ENCODE measurements around the gene PACSIN2. TPM values are rescaled to one million over a fixed set of nuclear protein-coding genes. Genes with fewer than 3 reads are reported as not detected.
"Not testable (repeated sequence)": the region's sequence is repeated elsewhere in the genome, so short reads cannot be mapped to it uniquely, and the experiment has no call there.

The PACSIN2 gene
- total RNA-seq, 2 donors from 2014 or later: 71.8 to 85.6 TPM

- intact Hi-C loops (cut with DNase I): no loop called here
- DNase-seq (ENCODE audit: low spot score): no peak
Measured at GRCh38 chr22:43013355-43014315, 1.3 kb downstream of the PACSIN2 start.

GRCh38 chr22:43012390-43012789, 2.6 kb downstream of the PACSIN2 start:
- intact Hi-C loops (cut with DNase I): no loop called here
- DNase-seq (ENCODE audit: low spot score): no peak

GRCh38 chr22:43011079-43011478, 3.9 kb downstream of the PACSIN2 start:
- DNase-seq (ENCODE audit: low spot score): no peak
- intact Hi-C loops (cut with DNase I): no loop called here

- intact Hi-C loops (cut with DNase I): no loop called here
- DNase-seq (ENCODE audit: low spot score): no peak
Measured at GRCh38 chr22:43009444-43009843, 5.5 kb downstream of the PACSIN2 start.

GRCh38 chr22:43008921-43009320, 6.0 kb downstream of the PACSIN2 start:
- intact Hi-C loops (cut with DNase I): no loop called here
- DNase-seq (ENCODE audit: low spot score): no peak

GRCh38 chr22:43008509-43008908, 6.4 kb downstream of the PACSIN2 start:
- DNase-seq (ENCODE audit: low spot score): no peak
- intact Hi-C loops (cut with DNase I): no loop called here

- intact Hi-C loops (cut with DNase I): no loop called here
- no peak for DNase-seq (ENCODE audit: low spot score)
Measured at GRCh38 chr22:43007519-43008102, 7.3 kb downstream of the PACSIN2 start.

GRCh38 chr22:43006753-43007152, 8.2 kb downstream of the PACSIN2 start:
- DNase-seq (ENCODE audit: low spot score): no peak
- intact Hi-C loops (cut with DNase I): no loop called here

GRCh38 chr22:43006016-43006505, 8.9 kb downstream of the PACSIN2 start:
- intact Hi-C loops (cut with DNase I): no loop called here
- no peak for DNase-seq (ENCODE audit: low spot score)

GRCh38 chr22:43005106-43005505, 9.8 kb downstream of the PACSIN2 start:
- intact Hi-C loops (cut with DNase I): no loop called here
- no peak for DNase-seq (ENCODE audit: low spot score)

GRCh38 chr22:43004362-43005035, 10.4 kb downstream of the PACSIN2 start:
- DNase-seq (ENCODE audit: low spot score): no peak
- intact Hi-C loops (cut with DNase I): no loop called here

- intact Hi-C loops (cut with DNase I): no loop called here
- DNase-seq (ENCODE audit: low spot score): no peak
Measured at GRCh38 chr22:43002202-43002586, 12.8 kb downstream of the PACSIN2 start.

- DNase-seq (ENCODE audit: low spot score): peak; percentile 69
- intact Hi-C loops (cut with DNase I): no loop called here
Measured at GRCh38 chr22:43001271-43002201, 13.4 kb downstream of the PACSIN2 start.

- intact Hi-C loops (cut with DNase I): no loop called here
- DNase-seq (ENCODE audit: low spot score): peak; percentile 11
Measured at GRCh38 chr22:43000441-43001175, 14.3 kb downstream of the PACSIN2 start.

GRCh38 chr22:42997582-42998090, 17.3 kb downstream of the PACSIN2 start:
- DNase-seq (ENCODE audit: low spot score): peak; percentile 8
- intact Hi-C loops (cut with DNase I): loop anchor here in 1 of 2 donors (10.0 kb wide), 1 partner anchor 63 kb away; no protein-coding TSS in a partner anchor

GRCh38 chr22:42996646-42997365, 18.1 kb downstream of the PACSIN2 start:
- intact Hi-C loops (cut with DNase I): loop anchor here in 1 of 2 donors (10.0 kb wide), 1 partner anchor 62 kb away; no protein-coding TSS in a partner anchor
- DNase-seq (ENCODE audit: low spot score): peak; percentile 84

- intact Hi-C loops (cut with DNase I): loop anchor here in 1 of 2 donors (10.0 kb wide), 1 partner anchor 61 kb away; no protein-coding TSS in a partner anchor
- DNase-seq (ENCODE audit: low spot score): not testable (repeated sequence)
Measured at GRCh38 chr22:42995654-42996053, 19.3 kb downstream of the PACSIN2 start.

Data from posterior vena cava (tissue), 2 donors.